SH-SY5Y (cell line): ENCODE measurements around the gene NECAB3.

Experiments used
- GATA2 ChIP-seq: IDR thresholded peaks from 2 replicates; pipeline ENCODE4 v1.6.1; 2011; ENCODE audit warnings: mild to moderate bottlenecking, low read depth, low read length
- GATA3 ChIP-seq: IDR thresholded peaks from 2 replicates; pipeline ENCODE4 v1.6.1; 2011; ENCODE audit warnings: low read depth, mild to moderate bottlenecking, low read length, moderate library complexity

DNA sequence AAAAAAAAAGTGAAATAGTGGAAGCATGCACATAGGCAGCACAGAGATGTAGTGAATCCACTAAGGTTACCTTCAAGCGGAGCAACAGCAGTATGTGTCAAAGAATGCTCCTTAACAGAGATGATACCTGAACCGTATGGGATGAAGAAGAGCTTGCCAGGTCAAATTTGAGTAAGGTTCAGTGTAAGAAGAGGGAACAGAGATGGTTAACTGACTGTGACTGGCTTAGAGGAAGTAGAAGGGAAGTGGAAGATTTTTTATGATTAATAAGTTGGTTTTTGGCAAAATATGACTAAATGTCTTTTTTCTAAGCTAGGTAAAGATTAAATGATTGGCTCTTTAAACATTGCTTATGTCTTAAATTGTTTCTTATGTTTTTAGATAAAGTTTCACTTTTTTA, 64.7 kb downstream of the NECAB3 start:
- TF ChIP-seq GATA3 (no peak), GATA2 (no peak)
